ENCODE results near the gene GPR39. TPM values are rescaled to one million over a fixed set of nuclear protein-coding genes. Genes with fewer than 3 reads are reported as not detected.

Gene GPR39
- polyA plus RNA-seq, 2 of the 4 experiments (the other 2 are of a cell fraction): 11.3 to 11.8 TPM

DNA sequence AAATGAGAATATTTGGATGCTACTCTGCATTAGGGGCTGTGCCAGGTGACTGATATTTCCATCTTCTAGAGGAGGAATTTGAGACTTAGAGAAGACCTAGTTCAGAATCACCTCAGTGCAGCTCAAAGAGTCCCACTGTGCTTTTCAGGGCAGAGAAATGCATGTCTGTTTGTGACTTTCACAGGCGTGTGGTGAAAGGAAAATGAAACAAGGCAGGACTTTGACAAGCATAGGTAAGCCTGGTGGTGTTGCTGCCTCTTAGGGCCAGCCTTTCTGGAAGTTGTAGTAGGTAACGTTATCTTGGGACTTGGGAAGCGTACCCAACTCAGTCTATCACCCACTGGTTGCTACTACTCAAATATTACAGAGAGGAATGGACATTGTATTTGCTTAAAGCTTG is 2.6 kb downstream of the GPR39 start (continued):
- TF ChIP-seq POLR2AphosphoS2 (conservative IDR thresholded peaks at IDR 0.05; ENCODE audit: low read length) (no peak), SMC3 (IDR thresholded peaks at IDR 0.05) (no peak), CBX2 (IDR thresholded peaks at IDR 0.05; ENCODE audit: borderline replicate concordance, low read depth) (no peak), KDM5A (IDR thresholded peaks at IDR 0.05) (no peak), RARB (CRISPR knock-in tag; IDR thresholded peaks at IDR 0.05) (no peak), RCOR1 (IDR thresholded peaks at IDR 0.05; ENCODE audit: low read depth, low read length) (no peak)
- TF ChIP-seq, protein P1, sequence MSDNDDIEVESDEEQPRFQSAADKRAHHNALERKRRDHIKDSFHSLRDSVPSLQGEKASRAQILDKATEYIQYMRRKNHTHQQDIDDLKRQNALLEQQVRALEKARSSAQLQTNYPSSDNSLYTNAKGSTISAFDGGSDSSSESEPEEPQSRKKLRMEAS (IDR thresholded peaks at IDR 0.05): no peak

DNA sequence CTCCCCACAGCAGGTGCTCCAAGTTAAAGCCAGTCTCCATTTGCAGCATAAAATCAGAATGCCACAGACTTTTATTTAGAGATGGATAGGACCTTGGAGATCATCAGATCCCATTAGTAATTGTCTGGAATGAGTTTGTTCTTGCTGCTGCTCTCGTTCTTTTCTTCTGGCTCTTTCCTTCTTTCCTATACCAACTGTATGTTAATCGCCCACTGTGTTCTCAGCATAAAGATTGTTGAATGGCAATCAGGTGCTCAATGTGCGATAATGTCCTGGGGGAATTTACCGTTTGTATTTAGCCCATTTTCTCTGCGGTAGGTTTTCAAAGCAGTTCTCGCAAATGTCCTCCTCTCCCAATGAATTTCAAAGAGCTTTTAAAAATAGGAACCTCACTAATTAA is 3.3 kb downstream of the GPR39 start:
- H3K9me3 ChIP-seq: no peaks in the 10 kb centered on the region
- ChIA-PET POLR2A (no interaction called here), CTCF (interaction anchor here (1.5 kb wide), 1 partner anchor 18 kb away, joined by 3 read pairs; no protein-coding TSS in a partner anchor)
- 88% methylated on average over 6 of the region's 6 CpGs for WGBS (ENCODE audit: missing lambda C conversion rate)
- H3K27ac ChIP-seq: no peak overlapping the region
- H3K4me2 ChIP-seq: peak overlapping the region; percentile 72
- TF ChIP-seq ZFP36 (IDR thresholded peaks at IDR 0.05; ENCODE audit: borderline replicate concordance, partially characterized antibody) (no peak), CEBPB (IDR thresholded peaks at IDR 0.05) (no peak), HEYL (CRISPR knock-in tag; IDR thresholded peaks at IDR 0.05) (no peak), CHD2 (IDR thresholded peaks at IDR 0.05; ENCODE audit: low read length, partially characterized antibody) (no peak), HOXB5 (CRISPR knock-in tag; IDR thresholded peaks at IDR 0.05) (no peak), JUNB (IDR thresholded peaks at IDR 0.05) (no peak), RFX5 (IDR thresholded peaks at IDR 0.05) (no peak)
- TF ChIP-seq, protein P2, sequence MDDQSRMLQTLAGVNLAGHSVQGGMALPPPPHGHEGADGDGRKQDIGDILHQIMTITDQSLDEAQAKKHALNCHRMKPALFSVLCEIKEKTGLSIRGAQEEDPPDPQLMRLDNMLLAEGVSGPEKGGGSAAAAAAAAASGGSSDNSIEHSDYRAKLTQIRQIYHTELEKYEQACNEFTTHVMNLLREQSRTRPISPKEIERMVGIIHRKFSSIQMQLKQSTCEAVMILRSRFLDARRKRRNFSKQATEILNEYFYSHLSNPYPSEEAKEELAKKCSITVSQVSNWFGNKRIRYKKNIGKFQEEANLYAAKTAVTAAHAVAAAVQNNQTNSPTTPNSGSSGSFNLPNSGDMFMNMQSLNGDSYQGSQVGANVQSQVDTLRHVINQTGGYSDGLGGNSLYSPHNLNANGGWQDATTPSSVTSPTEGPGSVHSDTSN (IDR thresholded peaks at IDR 0.05): no peak
- TF ChIP-seq, protein P3, sequence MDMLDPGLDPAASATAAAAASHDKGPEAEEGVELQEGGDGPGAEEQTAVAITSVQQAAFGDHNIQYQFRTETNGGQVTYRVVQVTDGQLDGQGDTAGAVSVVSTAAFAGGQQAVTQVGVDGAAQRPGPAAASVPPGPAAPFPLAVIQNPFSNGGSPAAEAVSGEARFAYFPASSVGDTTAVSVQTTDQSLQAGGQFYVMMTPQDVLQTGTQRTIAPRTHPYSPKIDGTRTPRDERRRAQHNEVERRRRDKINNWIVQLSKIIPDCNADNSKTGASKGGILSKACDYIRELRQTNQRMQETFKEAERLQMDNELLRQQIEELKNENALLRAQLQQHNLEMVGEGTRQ (IDR thresholded peaks at IDR 0.05): no peak
- H3K4me3 ChIP-seq: no peak overlapping the region
- no peak for ATAC-seq
- DNase-seq (ENCODE audit: low read depth in 1 of 2, low spot score in 1 of 2): no peak
- FAIRE-seq: no peak
- H3K4me1 ChIP-seq: peaks cover 56% of the 10 kb centered on the region

DNA sequence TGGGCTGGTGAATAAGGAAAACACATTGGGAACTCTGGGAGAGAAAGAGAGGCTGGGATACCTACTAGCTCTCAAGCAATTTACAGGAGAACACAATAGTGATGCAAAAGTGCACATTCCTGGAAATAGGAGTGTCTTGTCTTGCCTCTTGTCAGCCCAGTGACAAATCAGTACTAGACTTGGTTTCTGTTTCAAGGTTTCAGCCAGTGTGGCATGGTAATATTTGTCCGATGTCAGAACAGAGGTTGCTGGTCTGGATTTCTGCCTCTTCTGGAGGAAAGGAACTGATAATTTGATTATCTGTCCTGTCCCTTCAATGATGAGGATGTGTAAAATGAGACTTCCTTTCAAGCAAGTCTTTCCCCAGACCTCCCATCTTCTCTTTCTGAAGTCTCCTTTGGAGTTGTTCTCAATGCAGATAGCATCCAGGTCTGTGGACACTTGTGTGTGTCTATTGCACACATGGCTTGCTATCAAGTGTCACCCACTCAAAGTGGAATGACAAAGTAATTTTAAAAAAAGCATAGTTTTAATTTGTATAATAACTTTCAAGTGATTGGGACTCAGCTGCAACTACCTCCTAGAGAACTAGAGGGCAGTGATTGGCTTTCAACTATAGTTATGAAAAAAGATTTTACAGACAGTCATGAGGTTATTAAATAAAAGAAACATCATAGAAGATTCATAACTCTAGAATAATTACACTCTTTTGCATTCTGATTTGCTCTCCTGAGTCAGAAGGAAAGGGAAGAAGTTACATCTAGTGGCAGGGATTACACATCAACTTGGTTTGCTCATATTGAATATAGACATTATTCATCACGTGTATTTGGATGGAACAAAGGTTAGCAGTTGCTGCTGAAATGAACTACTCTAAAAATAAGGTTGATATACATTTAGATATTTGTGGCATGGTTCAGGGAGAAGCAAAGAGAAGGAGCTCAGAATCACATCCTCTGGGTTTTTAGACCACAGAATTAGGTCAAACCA is 4.5 kb downstream of the GPR39 start:
- 88% methylated on average over 2 of the region's 2 CpGs for WGBS (ENCODE audit: missing lambda C conversion rate)
- no peak for FAIRE-seq
- Histone ChIP-seq H3K4me3 (no peak overlapping the region), H3K4me1 (peaks cover 48% of the 10 kb centered on the region), H3K4me2 (peak overlapping the region; percentile 11), H3K9me3 (no peaks in the 10 kb centered on the region), H3K27ac (0 out of 6 replicates have a peak overlapping the region, but pooled peaks of 1 of the 2 experiments have one; percentile 7)
- CTCF ChIA-PET: interaction anchor here (1.5 kb wide), 1 partner anchor 17 kb away, joined by 3 read pairs; no protein-coding TSS in a partner anchor
- no peak for DNase-seq (ENCODE audit: low read depth in 1 of 2, low spot score in 1 of 2)
- POLR2A ChIA-PET: no interaction called here
- no peak for TF ChIP-seq RCOR1 (IDR thresholded peaks at IDR 0.05; ENCODE audit: low read depth, low read length)
- peak in 1 of 2 experiments; percentile 23; a peak in 1 of 5 replicates for TF ChIP-seq RAD21 (conservative IDR thresholded peaks at IDR 0.05 in 1 of 2, IDR thresholded peaks at IDR 0.05 in 1 of 2)
- no peak for TF ChIP-seq KDM1A (IDR thresholded peaks at IDR 0.05; ENCODE audit: low read depth)
- TF ChIP-seq HOXA7 (CRISPR knock-in tag; IDR thresholded peaks at IDR 0.05): no peak
- TF ChIP-seq, protein P4, sequence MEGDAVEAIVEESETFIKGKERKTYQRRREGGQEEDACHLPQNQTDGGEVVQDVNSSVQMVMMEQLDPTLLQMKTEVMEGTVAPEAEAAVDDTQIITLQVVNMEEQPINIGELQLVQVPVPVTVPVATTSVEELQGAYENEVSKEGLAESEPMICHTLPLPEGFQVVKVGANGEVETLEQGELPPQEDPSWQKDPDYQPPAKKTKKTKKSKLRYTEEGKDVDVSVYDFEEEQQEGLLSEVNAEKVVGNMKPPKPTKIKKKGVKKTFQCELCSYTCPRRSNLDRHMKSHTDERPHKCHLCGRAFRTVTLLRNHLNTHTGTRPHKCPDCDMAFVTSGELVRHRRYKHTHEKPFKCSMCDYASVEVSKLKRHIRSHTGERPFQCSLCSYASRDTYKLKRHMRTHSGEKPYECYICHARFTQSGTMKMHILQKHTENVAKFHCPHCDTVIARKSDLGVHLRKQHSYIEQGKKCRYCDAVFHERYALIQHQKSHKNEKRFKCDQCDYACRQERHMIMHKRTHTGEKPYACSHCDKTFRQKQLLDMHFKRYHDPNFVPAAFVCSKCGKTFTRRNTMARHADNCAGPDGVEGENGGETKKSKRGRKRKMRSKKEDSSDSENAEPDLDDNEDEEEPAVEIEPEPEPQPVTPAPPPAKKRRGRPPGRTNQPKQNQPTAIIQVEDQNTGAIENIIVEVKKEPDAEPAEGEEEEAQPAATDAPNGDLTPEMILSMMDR (IDR thresholded peaks at IDR 0.05): no peak
- ATAC-seq: no peak

Data from A549 (cell line).